ENCODE results near the gene UBA52. TPM values are rescaled to one million over a fixed set of nuclear protein-coding genes. Genes with fewer than 3 reads are reported as not detected.

UBA52 gene
- total and polyA plus RNA-seq, 2 experiments from 2014 or later: 627 to 1,301 TPM

GRCh38 chr19:18558202-18558555 lies 13.5 kb upstream of the UBA52 start:
- Histone ChIP-seq H3K9me2 (ENCODE audit: insufficient read depth) (no peaks in the 10 kb centered on the region), H3K27ac (ENCODE audit: low read depth) (peak overlapping the region; percentile 35), H3K4me2 (peak overlapping the region; percentile 94), H3F3A (replicated peaks; ENCODE audit: low read depth) (peaks cover 11% of the 10 kb centered on the region; the same call in 1 of the 2 replicates), H3K27me3 (ENCODE audit: insufficient read depth) (no peaks in the 10 kb centered on the region), H3K4me1 (ENCODE audit: insufficient read depth) (0 out of 2 replicates have a peak, but pooled peaks cover 8% of the 10 kb centered on the region), H3K79me2 (replicated peaks; ENCODE audit: insufficient read depth) (peaks cover 33% of the 10 kb centered on the region), H3K36me3 (ENCODE audit: insufficient read depth) (no peaks in the 10 kb centered on the region), H2AFZ (peak overlapping the region; percentile 80), H4K20me1 (replicated peaks; ENCODE audit: insufficient read depth) (peaks cover 7% of the 10 kb centered on the region), H3K4me3 (peak overlapping the region; percentile 79)
- Mint-ChIP-seq H3K27me3 (ENCODE audit: insufficient read depth, low read depth, poor library complexity) (peaks cover 13% of the 10 kb centered on the region), H3K9me3 (no peaks in the 10 kb centered on the region), H3K4me1 (peaks cover 8% of the 10 kb centered on the region; the same call in 2 of the 3 replicates), H3K4me3 (peak overlapping the region; percentile 91), H3K27ac (peak overlapping the region; percentile 64), H3K36me3 (ENCODE audit: low read depth) (peaks cover 14% of the 10 kb centered on the region; the same call in 2 of the 3 replicates)
- ATAC-seq (peak; percentile 16), DNase-seq (ENCODE audit: low spot score) (no peak)
- TF ChIP-seq, protein P1, sequence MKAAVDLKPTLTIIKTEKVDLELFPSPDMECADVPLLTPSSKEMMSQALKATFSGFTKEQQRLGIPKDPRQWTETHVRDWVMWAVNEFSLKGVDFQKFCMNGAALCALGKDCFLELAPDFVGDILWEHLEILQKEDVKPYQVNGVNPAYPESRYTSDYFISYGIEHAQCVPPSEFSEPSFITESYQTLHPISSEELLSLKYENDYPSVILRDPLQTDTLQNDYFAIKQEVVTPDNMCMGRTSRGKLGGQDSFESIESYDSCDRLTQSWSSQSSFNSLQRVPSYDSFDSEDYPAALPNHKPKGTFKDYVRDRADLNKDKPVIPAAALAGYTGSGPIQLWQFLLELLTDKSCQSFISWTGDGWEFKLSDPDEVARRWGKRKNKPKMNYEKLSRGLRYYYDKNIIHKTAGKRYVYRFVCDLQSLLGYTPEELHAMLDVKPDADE (IDR thresholded peaks at IDR 0.05): no peak
- no peak for TF ChIP-seq STAT1 (IDR thresholded peaks at IDR 0.05; ENCODE audit: unreplicated experiment)
- TF ChIP-seq EZH2 (IDR thresholded peaks at IDR 0.05; ENCODE audit: low read depth, unreplicated experiment): no peak
- TF ChIP-seq, protein P2, sequence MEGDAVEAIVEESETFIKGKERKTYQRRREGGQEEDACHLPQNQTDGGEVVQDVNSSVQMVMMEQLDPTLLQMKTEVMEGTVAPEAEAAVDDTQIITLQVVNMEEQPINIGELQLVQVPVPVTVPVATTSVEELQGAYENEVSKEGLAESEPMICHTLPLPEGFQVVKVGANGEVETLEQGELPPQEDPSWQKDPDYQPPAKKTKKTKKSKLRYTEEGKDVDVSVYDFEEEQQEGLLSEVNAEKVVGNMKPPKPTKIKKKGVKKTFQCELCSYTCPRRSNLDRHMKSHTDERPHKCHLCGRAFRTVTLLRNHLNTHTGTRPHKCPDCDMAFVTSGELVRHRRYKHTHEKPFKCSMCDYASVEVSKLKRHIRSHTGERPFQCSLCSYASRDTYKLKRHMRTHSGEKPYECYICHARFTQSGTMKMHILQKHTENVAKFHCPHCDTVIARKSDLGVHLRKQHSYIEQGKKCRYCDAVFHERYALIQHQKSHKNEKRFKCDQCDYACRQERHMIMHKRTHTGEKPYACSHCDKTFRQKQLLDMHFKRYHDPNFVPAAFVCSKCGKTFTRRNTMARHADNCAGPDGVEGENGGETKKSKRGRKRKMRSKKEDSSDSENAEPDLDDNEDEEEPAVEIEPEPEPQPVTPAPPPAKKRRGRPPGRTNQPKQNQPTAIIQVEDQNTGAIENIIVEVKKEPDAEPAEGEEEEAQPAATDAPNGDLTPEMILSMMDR (conservative IDR thresholded peaks at IDR 0.05; ENCODE audit: low read depth in 2 of 2): no peak
- TF ChIP-seq POLR2AphosphoS5 (IDR thresholded peaks at IDR 0.05; ENCODE audit: low read depth): no peak
- TF ChIP-seq CREB1 (CRISPR knock-in tag; IDR thresholded peaks at IDR 0.05; ENCODE audit: low read depth): no peak
- TF ChIP-seq ZNF114 (CRISPR knock-in tag; IDR thresholded peaks at IDR 0.05): no peak
- TF ChIP-seq NANOG (IDR thresholded peaks at IDR 0.05; ENCODE audit: borderline replicate concordance): no peak
- TF ChIP-seq JUNB (IDR thresholded peaks at IDR 0.05; ENCODE audit: unreplicated experiment): no peak
- TF ChIP-seq ZNF331 (CRISPR knock-in tag; IDR thresholded peaks at IDR 0.05; ENCODE audit: low read depth): no peak
- no peak for TF ChIP-seq ZNF462 (CRISPR knock-in tag; IDR thresholded peaks at IDR 0.05)
- TF ChIP-seq EZH2phosphoT487 (IDR thresholded peaks at IDR 0.05; ENCODE audit: unreplicated experiment): no peak
- TF ChIP-seq REST (IDR thresholded peaks at IDR 0.05; ENCODE audit: unreplicated experiment): no peak
